ENCODE results near the gene C5AR2.
"Not testable (repeated sequence)": the region's sequence is repeated elsewhere in the genome, so short reads cannot be mapped to it uniquely, and the experiment has no call there.

C5AR2 gene

DNA sequence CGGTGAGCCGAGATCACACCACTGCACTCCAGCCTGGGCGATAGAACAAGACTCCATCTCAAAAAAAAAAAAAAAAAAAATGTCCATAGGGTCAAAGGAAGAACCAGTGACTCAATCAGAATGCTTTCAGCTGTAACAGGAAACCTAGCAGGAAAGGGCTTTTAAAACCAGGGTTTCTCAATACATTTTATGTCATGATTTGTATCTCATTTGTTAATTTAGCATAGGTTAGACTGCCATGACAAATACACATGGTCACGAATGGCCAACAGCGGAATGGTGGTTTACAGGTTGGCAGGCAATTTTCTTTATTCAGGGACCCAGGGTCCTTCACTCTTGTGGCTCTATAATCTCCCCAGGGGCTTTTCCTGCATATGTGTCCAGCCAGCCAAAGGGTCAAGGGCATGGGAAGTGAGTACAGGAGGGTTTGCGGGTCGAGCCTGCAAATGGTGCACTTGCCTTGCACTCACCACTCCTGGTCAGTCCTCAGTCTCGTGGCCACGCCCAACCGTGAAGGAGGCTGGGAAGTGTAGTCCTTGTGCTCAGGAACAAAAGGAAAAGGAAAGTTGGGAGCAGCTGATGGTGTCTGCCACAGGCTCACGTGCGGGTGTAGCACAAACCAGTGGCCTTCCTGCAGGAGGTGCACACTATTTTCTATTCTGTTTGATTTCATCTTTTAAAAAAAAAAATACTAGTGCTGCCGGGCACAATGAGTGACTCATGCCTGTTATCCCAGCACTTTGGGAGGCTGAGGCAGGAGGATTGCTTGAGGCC is 32.0 kb downstream of the C5AR2 start:
- DNase-seq (ENCODE audit: low spot score), result no peak

GRCh38 chr19:47365455-47365854 is 33.5 kb downstream of the C5AR2 start:
- not testable (repeated sequence) for DNase-seq (ENCODE audit: low spot score)

GRCh38 chr19:47370045-47370611 is 38.2 kb downstream of the C5AR2 start:
- DNase-seq (ENCODE audit: low spot score), result no peak

GRCh38 chr19:47371261-47371660 is 39.3 kb downstream of the C5AR2 start:
- DNase-seq (ENCODE audit: low spot score), result no peak

GRCh38 chr19:47372603-47373002 is 40.6 kb downstream of the C5AR2 start:
- no peak for DNase-seq (ENCODE audit: low spot score)

GRCh38 chr19:47373246-47374240 is 41.6 kb downstream of the C5AR2 start:
- no peak for DNase-seq (ENCODE audit: low spot score)

DNA sequence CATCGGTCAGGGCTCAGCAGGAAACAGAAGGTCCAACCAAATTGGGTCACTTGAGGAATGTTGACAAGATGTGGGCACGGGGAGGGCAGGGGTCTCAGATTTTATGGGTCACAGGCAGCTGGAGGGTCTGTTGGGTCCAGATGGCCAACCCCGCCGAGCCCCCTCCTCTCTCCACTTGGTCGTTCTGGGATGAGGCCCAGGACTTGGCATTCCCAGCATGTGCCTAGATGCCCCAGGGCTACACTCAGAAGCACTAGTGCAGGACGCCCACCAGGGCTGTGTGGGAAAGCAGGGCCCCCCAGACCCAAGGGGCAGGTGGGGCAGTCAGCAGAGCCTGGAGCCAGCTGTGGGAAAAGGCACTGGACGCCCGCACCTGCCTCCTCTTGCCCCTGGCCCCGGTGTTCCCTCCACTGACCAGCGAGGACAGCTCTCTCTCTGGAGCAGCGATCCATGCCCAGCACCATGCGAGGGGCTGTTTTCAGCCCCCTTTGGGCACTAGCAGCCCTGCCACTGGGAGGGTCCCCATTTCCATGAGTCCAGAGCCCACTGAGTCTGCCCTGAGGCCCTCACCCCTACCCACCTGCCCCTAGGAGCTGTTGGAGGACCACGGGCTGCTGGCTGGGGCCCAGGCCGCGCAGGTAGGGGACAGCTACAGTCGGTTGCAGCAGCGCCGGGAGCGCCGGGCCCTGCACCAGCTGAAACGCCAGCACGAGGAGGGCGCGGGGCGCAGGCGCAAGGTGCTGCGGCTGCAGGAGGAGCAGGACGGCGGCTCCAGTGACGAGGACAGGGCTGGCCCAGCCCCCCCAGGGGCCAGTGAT is 43.1 kb downstream of the C5AR2 start:
- no peak for DNase-seq (ENCODE audit: low spot score)

- no peak for DNase-seq (ENCODE audit: low spot score)
Measured at GRCh38 chr19:47375694-47376588, 44.0 kb downstream of the C5AR2 start.

DNA sequence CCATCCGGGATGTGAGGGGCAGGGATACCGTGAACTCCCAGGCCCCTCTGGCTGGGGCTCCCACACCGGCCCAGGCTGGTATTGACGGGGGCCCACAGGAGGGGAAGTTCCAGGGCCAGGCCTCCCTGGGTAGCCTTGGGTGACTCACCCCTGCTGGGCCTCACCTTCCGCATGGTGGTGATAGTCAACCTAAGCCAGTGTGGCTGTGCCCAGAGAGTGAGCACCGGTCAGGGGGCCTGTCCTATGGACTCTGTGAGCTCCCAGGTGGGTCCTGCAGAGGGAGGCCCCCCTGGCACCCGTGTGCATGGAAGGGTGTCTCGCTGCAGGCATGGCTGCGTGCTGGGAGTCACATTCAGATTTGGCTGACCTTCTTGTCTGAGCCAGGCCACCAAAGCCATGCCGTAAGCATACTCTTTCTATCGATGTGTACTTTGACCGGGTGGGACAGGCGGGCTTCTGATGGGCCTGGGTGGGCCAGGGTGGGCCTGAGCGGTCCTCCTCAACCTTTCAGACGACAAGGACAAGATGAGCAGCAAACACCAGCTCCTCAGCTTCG is 44.7 kb downstream of the C5AR2 start:
- DNase-seq (ENCODE audit: low spot score), result no peak

GRCh38 chr19:47377208-47377701 is 45.3 kb downstream of the C5AR2 start:
- DNase-seq (ENCODE audit: low spot score), result no peak

DNA sequence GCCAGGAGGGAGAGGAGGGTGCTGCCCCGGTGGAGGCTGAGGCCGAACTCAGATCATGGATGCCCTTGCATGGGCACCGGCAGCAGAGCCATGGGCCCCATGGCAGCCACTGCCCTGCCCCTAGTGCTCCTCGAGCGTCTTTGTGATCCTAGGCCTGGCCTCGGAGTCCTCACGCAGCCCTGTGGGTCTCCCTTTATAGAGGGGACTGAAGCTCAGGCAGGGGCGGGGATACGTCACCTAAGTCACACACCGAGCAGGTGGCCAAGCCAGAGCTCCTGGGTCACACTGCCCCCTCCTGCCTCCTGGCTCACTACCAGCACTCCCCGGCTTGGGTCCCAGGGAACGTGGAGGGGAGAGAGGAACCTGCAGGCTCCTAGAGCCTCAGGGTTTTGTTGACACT is 45.8 kb downstream of the C5AR2 start:
- DNase-seq (ENCODE audit: low spot score), result no peak

DNA sequence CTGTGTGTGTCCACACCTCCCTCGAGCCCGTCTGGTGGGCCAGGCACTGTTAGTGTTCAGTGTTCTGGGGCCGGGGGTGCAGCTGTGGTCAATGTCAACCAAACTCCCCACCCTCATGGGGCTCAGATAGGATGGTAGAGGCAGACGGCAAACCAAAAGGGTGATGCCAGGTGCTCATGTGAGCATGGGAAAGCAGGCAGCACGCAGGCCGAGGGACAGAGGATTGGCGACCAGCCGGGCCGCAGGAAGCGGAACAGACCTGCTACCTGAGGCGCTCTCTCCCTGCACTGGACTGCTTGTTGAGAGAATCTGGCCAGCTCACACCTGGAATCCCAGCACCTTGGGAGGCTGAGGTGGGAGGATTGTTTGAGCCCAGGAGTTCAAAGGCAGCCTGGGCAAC is 46.3 kb downstream of the C5AR2 start:
- no peak for DNase-seq (ENCODE audit: low spot score)

DNA sequence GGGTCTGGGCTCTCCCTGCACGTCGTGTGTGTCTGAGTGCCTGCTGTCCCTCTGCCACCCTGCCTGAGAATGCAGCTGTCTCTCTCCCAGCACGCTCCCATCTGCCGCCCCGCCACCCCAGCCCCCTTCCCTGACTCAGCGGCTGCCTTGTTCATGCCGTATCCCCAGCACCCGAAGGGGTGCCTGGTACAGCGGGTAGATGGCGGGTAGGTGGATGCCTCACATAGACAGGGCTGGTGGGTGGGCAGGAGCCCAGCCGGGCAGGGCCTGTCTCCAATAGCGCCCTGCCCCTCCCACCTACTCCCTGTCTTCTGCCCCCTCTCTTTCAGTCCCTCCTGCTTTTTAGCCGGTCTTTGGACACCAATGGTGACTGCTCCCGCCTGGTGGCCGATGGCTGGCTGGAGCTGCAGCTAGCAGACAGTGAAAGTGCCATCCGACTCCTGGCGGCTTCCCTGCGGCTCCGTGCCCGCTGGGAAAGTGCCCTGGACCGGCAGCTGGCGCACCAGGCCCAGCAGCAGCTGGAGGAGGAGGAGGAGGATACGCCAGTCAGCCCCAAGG is 47.5 kb downstream of the C5AR2 start:
- DNase-seq (ENCODE audit: low spot score), result no peak

GRCh38 chr19:47380559-47380958 is 48.6 kb downstream of the C5AR2 start:
- DNase-seq (ENCODE audit: low spot score), result no peak

DNA sequence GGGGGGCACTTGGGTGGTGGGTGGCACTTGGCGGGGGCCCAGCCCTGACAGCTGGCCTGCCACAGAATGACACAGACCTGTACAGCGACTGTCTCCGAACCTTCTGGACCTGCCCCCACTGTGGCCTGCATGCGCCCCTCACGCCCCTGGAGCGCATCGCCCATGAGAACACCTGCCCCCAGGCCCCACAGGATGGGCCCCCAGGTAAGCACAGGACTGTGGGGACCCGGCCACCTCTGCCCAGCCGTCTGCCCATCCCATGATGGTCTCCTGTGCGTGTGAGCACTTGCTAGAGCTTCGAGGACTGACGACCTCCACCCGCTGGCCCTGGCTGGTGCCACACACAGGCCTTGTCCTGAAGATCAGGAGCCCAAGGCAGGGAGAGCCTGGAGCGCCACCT is 49.1 kb downstream of the C5AR2 start:
- DNase-seq (ENCODE audit: low spot score), result no peak

GRCh38 chr19:47381653-47382279 is 49.8 kb downstream of the C5AR2 start:
- no peak for DNase-seq (ENCODE audit: low spot score)

DNA sequence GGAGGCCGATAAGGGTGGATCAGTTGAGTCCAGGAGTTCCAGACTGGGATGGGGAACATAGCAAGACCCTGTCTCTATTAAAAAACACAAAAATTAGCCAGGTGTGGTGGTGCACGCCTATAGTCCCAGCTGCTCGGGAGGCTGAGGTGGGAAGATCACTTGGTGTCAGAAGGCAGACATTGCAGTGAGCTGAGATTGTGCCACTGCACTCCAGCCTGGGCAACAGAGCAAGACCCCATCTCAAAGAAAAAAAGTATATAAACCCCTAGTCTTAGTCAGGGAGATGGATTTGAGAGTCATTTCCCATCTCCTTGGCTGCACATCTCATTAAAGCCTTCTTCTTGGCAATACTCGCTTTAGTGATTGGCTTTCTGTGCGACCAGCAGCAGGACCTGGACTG is 51.9 kb downstream of the C5AR2 start:
- not testable (repeated sequence) for DNase-seq (ENCODE audit: low spot score)

DNA sequence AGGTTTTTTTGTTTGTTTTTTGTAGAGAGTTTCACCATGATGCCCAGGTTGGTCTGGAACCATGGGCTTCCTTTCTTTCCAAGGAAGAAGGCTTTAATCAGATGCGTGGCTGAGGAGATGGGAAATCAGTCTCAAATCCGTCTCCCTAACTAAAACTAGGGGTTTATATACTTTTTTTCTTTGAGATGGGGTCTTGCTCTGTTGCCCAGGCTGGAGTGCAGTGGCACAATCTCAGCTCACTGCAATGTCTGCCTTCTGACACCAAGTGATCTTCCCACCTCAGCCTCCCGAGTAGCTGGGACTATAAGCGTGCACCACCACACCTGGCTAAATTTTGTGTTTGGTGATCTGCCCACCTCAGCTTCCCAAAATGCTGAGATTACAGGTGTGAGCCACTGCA is 52.6 kb downstream of the C5AR2 start:
- not testable (repeated sequence) for DNase-seq (ENCODE audit: low spot score)

DNA sequence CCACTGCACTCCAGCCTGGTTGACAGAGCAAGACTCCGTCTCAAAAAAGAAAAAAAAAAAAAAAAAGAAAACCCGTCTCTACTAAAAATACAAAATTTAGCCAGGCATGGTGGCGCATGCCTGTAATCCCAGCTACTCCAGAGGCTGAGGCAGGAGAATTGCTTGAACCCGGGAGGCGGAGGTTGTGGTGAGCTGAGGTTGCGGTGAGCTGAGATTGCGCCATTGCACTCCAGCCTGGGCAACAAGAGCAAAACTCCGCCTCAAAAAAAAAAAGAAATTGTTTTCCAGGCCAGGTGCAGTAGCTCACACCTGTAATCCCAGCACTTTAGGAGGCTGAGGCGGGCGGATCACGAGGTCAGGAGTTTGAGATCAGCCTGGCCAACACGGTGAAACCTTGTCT is 54.6 kb downstream of the C5AR2 start:
- DNase-seq (ENCODE audit: low spot score), result not testable (repeated sequence)
